OCI-LY7 (cell line): ENCODE data around the gene KIAA0232.

Source experiments
- EZH2phosphoT487 ChIP-seq: fragments of 200-600 bp; sonication (generic); IDR thresholded peaks from 2 replicates; pipeline ENCODE4 v1.6.1; 2018; ENCODE audit warnings: low read depth, borderline replicate concordance, mild to moderate bottlenecking, mixed run types, antibody characterized with exemption, low read length, moderate library complexity, mixed read lengths
- TF ChIP-seq, protein P1 (sequence below): fragments of 200-600 bp; sonication (generic); conservative IDR thresholded peaks from 2 replicates; pipeline ENCODE4 v1.5.1; 2014; ENCODE audit warnings: mild to moderate bottlenecking, antibody characterized with exemption, low read length, moderate library complexity, mixed read lengths

DNA sequence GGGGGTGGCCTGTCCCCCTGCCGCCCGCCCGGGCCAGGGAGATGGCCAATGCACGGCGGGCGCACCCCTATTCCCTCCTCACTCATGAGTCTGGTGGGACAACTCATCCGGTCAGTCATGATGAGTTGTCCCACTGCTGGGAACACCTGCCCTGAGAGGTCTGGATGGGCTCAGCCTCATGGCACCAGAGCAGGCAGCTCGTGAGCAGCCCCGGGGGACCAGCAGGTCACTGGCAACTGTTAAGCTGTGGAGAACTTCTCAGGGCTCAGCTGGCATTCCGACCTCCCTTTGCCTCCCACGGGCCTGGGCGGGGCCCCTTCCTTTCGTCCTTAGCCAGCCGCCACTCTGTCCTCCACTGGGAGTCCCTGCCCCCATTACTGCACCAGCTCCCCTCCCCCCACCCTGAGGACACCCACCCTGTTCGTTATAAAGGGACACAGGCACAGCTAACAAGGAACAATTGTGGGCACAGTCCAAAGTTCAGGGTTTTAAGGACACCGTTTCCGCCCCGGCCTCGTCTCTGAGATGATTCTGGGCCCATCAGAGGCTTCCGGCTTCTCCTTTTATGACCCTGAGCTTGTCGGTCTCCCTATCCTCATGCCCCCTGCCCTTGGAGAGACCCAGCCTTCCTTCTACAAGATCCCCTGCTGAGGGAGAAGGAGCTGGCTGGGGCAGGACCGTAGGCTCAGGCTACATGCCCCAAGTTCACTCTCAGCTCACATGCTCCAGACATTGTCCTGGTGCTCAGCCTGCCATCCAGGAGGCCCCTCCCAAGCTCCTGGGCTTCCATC is 14.6 kb upstream of the KIAA0232 start:
- TF ChIP-seq, protein P1, sequence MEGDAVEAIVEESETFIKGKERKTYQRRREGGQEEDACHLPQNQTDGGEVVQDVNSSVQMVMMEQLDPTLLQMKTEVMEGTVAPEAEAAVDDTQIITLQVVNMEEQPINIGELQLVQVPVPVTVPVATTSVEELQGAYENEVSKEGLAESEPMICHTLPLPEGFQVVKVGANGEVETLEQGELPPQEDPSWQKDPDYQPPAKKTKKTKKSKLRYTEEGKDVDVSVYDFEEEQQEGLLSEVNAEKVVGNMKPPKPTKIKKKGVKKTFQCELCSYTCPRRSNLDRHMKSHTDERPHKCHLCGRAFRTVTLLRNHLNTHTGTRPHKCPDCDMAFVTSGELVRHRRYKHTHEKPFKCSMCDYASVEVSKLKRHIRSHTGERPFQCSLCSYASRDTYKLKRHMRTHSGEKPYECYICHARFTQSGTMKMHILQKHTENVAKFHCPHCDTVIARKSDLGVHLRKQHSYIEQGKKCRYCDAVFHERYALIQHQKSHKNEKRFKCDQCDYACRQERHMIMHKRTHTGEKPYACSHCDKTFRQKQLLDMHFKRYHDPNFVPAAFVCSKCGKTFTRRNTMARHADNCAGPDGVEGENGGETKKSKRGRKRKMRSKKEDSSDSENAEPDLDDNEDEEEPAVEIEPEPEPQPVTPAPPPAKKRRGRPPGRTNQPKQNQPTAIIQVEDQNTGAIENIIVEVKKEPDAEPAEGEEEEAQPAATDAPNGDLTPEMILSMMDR: no peak
- no peak for TF ChIP-seq EZH2phosphoT487
